ENCODE results near the gene SF3B6.

- TF ChIP-seq CTCF (IDR thresholded peaks at IDR 0.05; ENCODE audit: low read length) (no peak), EZH2 (optimal IDR thresholded peaks at IDR 0.05; ENCODE audit: low read depth, low read length) (no peak), EZH2phosphoT487 (IDR thresholded peaks at IDR 0.05; ENCODE audit: low read length) (no peak)
Observed at GRCh38 chr2:24104906-24105305, 28.8 kb upstream of the SF3B6 start.

Measured in MM.1S (cell line).